Mesenchymal stem cell (in vitro differentiated cells and primary cell): Measurements from ENCODE around the gene NUP43.
"Not testable (repeated sequence)": the region's sequence is repeated elsewhere in the genome, so short reads cannot be mapped to it uniquely, and the experiment has no call there.

Source experiments
- DNase-seq: peaks from one replicate; pipeline ENCODE4 v3.0.0-alpha.2; 2013
- H2AFZ ChIP-seq: one replicate; pipeline ENCODE4 v1.6.1; 2013; ENCODE audit warnings: low read depth, mild to moderate bottlenecking, control low read depth, inconsistent platforms, low read length, moderate library complexity
- H2AK5ac ChIP-seq: 2 replicates; pipeline ENCODE4 v1.6.1; 2013; ENCODE audit warnings: low read length, moderate library complexity, mild to moderate bottlenecking, inconsistent platforms; ENCODE audit not compliant: severe bottlenecking
- H2BK120ac ChIP-seq: one replicate; pipeline ENCODE4 v1.6.1; 2013; ENCODE audit warnings: low read depth, mild to moderate bottlenecking, inconsistent platforms, low read length, moderate library complexity
- H2BK12ac ChIP-seq, 2 experiments: one replicate each; pipeline ENCODE4 v1.6.1; 2013; ENCODE audit warnings: inconsistent platforms in 2 of 2, low read length in 2 of 2, mild to moderate bottlenecking in 2 of 2, moderate library complexity in 2 of 2, control low read depth in 1 of 2
- H2BK15ac ChIP-seq: one replicate; pipeline ENCODE4 v1.6.1; 2013; ENCODE audit warnings: mild to moderate bottlenecking, low read depth, inconsistent platforms; ENCODE audit not compliant: poor library complexity, severe bottlenecking
- H2BK5ac ChIP-seq: 2 replicates; pipeline ENCODE4 v1.6.1; 2013; ENCODE audit warnings: low read depth, mild to moderate bottlenecking, low read length, control low read depth, inconsistent platforms; ENCODE audit not compliant: poor library complexity, severe bottlenecking
- H3K14ac ChIP-seq, 2 experiments: one replicate each; pipeline ENCODE4 v1.6.1; 2013; ENCODE audit warnings: inconsistent platforms in 2 of 2, low read length in 2 of 2, control low read depth in 1 of 2, mild to moderate bottlenecking in 1 of 2, moderate library complexity in 1 of 2
- H3K18ac ChIP-seq, 2 experiments: one replicate each; pipeline ENCODE4 v1.6.1; 2013; ENCODE audit warnings: inconsistent platforms in 2 of 2, low read length in 2 of 2, control low read depth in 1 of 2, low read depth in 1 of 2, mild to moderate bottlenecking in 1 of 2
- H3K23ac ChIP-seq, 2 experiments: one replicate each; pipeline ENCODE4 v1.6.1; 2013; ENCODE audit warnings: inconsistent platforms in 2 of 2, low read length in 2 of 2, mild to moderate bottlenecking in 2 of 2, moderate library complexity in 2 of 2, control low read depth in 1 of 2
- H3K27ac ChIP-seq: 2 replicates; pipeline ENCODE4 v1.5.1; 2013; ENCODE audit warnings: mild to moderate bottlenecking, moderate library complexity, low read length, control low read depth, inconsistent platforms; ENCODE audit not compliant: poor library complexity, severe bottlenecking
- H3K27me3 ChIP-seq, 2 experiments: 2 replicates each; pipeline versions ENCODE4 v1.6.1 to v1.7.0; 2013; ENCODE audit warnings: low read length in 2 of 2, mild to moderate bottlenecking in 2 of 2, moderate library complexity in 2 of 2, control low read depth in 1 of 2, inconsistent platforms in 1 of 2; ENCODE audit not compliant: control insufficient read depth in 1 of 2, insufficient read depth in 1 of 2
- H3K36me3 ChIP-seq, 2 experiments: 2 replicates each; pipeline versions ENCODE4 v1.6.1 to v1.7.0; 2013; ENCODE audit warnings: low read length in 2 of 2, control low read depth in 1 of 2, inconsistent platforms in 1 of 2, low read depth in 1 of 2, mild to moderate bottlenecking in 1 of 2; ENCODE audit not compliant: insufficient read depth in 2 of 2, control insufficient read depth in 1 of 2
- H3K4ac ChIP-seq, 2 experiments: one replicate each; pipeline ENCODE4 v1.6.1; 2013; ENCODE audit warnings: inconsistent platforms in 2 of 2, low read length in 2 of 2, mild to moderate bottlenecking in 2 of 2, moderate library complexity in 2 of 2, control low read depth in 1 of 2, low read depth in 1 of 2
- H3K4me1 ChIP-seq: 2 replicates; pipeline ENCODE4 v1.6.1; 2013; ENCODE audit warnings: low read depth, low read length, control low read depth; ENCODE audit not compliant: control insufficient read depth, insufficient read depth
- H3K4me2 ChIP-seq: 2 replicates; pipeline ENCODE4 v1.6.1; 2013; ENCODE audit warnings: low read length, mild to moderate bottlenecking, inconsistent platforms; ENCODE audit not compliant: poor library complexity, severe bottlenecking
- H3K4me3 ChIP-seq, 2 experiments: 2 replicates each; pipeline versions ENCODE4 v1.5.1 to v1.7.0; 2013; ENCODE audit warnings: low read length in 2 of 2, mild to moderate bottlenecking in 2 of 2, control low read depth in 1 of 2, low read depth in 1 of 2; ENCODE audit not compliant: insufficient read depth in 1 of 2
- H3K79me1 ChIP-seq: replicated peaks from 2 replicates; pipeline ENCODE4 v1.6.1; 2013; ENCODE audit warnings: mild to moderate bottlenecking, control low read depth, low read length, inconsistent platforms; ENCODE audit not compliant: poor library complexity, severe bottlenecking
- H3K9ac ChIP-seq: 2 replicates; pipeline ENCODE4 v1.7.0; 2013; ENCODE audit warnings: mild to moderate bottlenecking, low read length, moderate library complexity
- H3K9me3 ChIP-seq: 2 replicates; pipeline ENCODE4 v1.7.0; 2013; ENCODE audit warnings: mild to moderate bottlenecking, low read length; ENCODE audit not compliant: control insufficient read depth
- H4K8ac ChIP-seq: one replicate; pipeline ENCODE4 v1.6.1; 2013; ENCODE audit warnings: inconsistent platforms, mild to moderate bottlenecking, low read length, moderate library complexity
- H4K91ac ChIP-seq: one replicate; pipeline ENCODE4 v1.6.1; 2013; ENCODE audit warnings: mild to moderate bottlenecking, low read length, inconsistent platforms
- WGBS: methylation state at CpG from one replicate; pipeline ENCODE4 v1.1.7; 2013; ENCODE audit warnings: mixed read lengths; 5-methylcytosine and 5-hydroxymethylcytosine counted together

Gene NUP43

DNA sequence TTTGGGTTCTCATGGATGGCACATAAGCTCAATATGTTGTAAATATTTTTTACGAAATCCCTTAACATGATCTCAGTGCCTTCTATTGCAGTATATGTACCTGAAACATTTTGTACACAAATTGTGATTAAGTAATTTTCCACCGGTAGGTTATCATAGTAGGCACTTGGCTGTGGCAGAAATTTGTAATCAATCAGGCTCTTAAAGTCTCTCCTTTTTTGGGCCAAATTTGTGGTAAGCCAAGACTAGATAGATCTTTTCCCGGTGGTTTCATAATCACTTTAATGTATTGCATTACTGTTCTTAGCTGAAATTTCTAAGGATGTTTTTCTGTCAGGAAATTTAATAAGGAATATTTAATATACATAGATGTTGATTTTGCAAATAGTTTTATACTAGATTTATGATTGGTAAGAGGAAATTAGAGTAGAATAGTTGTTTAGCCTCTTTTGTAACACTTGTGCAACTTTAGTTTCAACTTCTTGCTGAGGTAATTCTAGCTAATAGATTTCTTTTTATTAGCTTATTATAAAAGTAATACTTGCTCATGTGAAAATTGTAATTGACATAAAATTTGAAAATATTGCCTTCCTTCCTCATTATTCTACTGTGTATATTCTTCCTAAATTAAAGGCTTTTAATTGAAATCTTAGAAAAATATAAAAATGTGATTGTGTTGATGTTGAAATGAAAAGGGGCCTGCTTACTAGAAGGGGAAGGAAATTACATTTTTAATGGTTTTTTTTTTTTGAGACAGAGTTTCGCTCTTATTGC, 6.5 kb upstream of the NUP43 start:
- no peak overlapping the region for H3K27ac ChIP-seq
- WGBS: 100% methylated on average over 3 of the region's 4 CpGs
- peaks cover 1% of the 10 kb centered on the region for H3K79me1 ChIP-seq
- DNase-seq: no peak
- H3K23ac ChIP-seq: no peak overlapping the region
- no peak overlapping the region for H2BK120ac ChIP-seq
- no peak overlapping the region for H2BK15ac ChIP-seq
- no peak overlapping the region for H4K91ac ChIP-seq
- no peak overlapping the region for H2AFZ ChIP-seq
- H3K9ac ChIP-seq: peak overlapping the region; percentile 12
- no peaks in the 10 kb centered on the region for H3K27me3 ChIP-seq
- no peak overlapping the region for H3K4ac ChIP-seq
- H3K4me3 ChIP-seq: peak overlapping the region in 1 of 2 experiments; percentile 30
- H3K4me1 ChIP-seq: peaks cover 7% of the 10 kb centered on the region
- H3K9me3 ChIP-seq: no peaks in the 10 kb centered on the region
- no peak overlapping the region for H3K18ac ChIP-seq
- no peak overlapping the region for H3K14ac ChIP-seq
- H2BK12ac ChIP-seq: no peak overlapping the region
- H4K8ac ChIP-seq: no peak overlapping the region
- no peak overlapping the region for H2AK5ac ChIP-seq
- no peak overlapping the region for H2BK5ac ChIP-seq
- H3K4me2 ChIP-seq: no peak overlapping the region
- H3K36me3 ChIP-seq: no peaks in the 10 kb centered on the region

GRCh38 chr6:149751920-149752319, 5.6 kb upstream of the NUP43 start:
- H3K27me3 ChIP-seq, H3K14ac ChIP-seq, H2BK120ac ChIP-seq, H3K9me3 ChIP-seq, H2BK12ac ChIP-seq, H3K9ac ChIP-seq, H2AK5ac ChIP-seq, H3K4me3 ChIP-seq, H3K4me1 ChIP-seq, H3K4me2 ChIP-seq, DNase-seq, H4K8ac ChIP-seq, H4K91ac ChIP-seq, H3K79me1 ChIP-seq, H2AFZ ChIP-seq, H2BK15ac ChIP-seq, H3K27ac ChIP-seq, H3K4ac ChIP-seq, H3K36me3 ChIP-seq, H3K23ac ChIP-seq, H2BK5ac ChIP-seq, H3K18ac ChIP-seq: not testable (repeated sequence)
- 93% methylated on average over 5 of the region's 5 CpGs for WGBS

DNA sequence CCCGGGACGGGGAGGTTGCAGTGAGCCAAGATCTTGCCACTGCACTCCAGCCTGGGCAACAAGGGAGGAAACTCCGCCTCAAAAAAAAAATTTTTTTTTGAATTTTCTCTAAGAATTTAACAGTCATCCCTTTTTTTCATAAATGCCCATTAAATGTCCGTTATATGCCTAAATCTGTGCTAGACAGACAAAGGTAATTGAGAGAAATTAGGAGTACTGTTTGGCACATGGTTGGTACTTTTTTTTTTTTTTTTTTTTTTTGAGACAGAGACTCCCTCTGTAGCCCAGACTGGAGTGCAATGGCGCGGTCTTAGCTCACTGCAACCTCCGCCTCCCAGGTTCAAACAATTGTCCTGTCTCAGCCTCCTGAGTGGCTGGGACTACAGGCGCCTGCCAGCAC, 4.9 kb upstream of the NUP43 start:
- Histone ChIP-seq H3K14ac (no peak overlapping the region), H2AK5ac (no peak overlapping the region), H3K79me1 (peaks cover 1% of the 10 kb centered on the region), H3K4me1 (peaks cover 7% of the 10 kb centered on the region), H2BK12ac (no peak overlapping the region), H4K91ac (no peak overlapping the region), H3K36me3 (no peaks in the 10 kb centered on the region), H3K9ac (peak overlapping the region; percentile 92), H2BK120ac (no peak overlapping the region), H3K4ac (no peak overlapping the region), H3K18ac (no peak overlapping the region), H2BK15ac (no peak overlapping the region), H3K23ac (no peak overlapping the region), H3K27me3 (no peaks in the 10 kb centered on the region), H2AFZ (no peak overlapping the region), H4K8ac (no peak overlapping the region), H2BK5ac (no peak overlapping the region), H3K4me3 (peak overlapping the region in 1 of 2 experiments; percentile 88), H3K27ac (no peak overlapping the region), H3K9me3 (no peaks in the 10 kb centered on the region), H3K4me2 (no peak overlapping the region)
- DNase-seq: no peak
- WGBS: 98% methylated on average over 7 of the region's 8 CpGs

- Histone ChIP-seq H3K9ac (peak overlapping the region; percentile 92), H3K18ac (peak overlapping the region; percentile 61 to 85), H3K27ac (peak overlapping the region; percentile 71), H3K4me1 (peaks cover 7% of the 10 kb centered on the region), H3K4me3 (peak overlapping the region; percentile 83 to 88), H4K8ac (peak overlapping the region; percentile 27), H2AFZ (peak overlapping the region; percentile 90), H3K9me3 (no peaks in the 10 kb centered on the region), H3K27me3 (no peaks in the 10 kb centered on the region), H2BK120ac (no peak overlapping the region), H2BK5ac (no peak overlapping the region), H2BK15ac (no peak overlapping the region), H2BK12ac (peak overlapping the region in 1 of 2 experiments; percentile 39), H3K79me1 (peaks cover 1% of the 10 kb centered on the region), H3K36me3 (no peaks in the 10 kb centered on the region), H2AK5ac (no peak overlapping the region), H3K4ac (peak overlapping the region; percentile 85 to 93), H3K4me2 (peak overlapping the region; percentile 70), H4K91ac (no peak overlapping the region), H3K23ac (peak overlapping the region in 1 of 2 experiments; percentile 2), H3K14ac (peak overlapping the region in 1 of 2 experiments; percentile 12)
- peak; percentile 77 for DNase-seq
- WGBS: 1% methylated on average over 14 of the region's 25 CpGs
Measured at GRCh38 chr6:149750136-149750609, 3.8 kb upstream of the NUP43 start.
